A549 treated with CORT108297 at 1 μM for 4 hours (cell line): ENCODE results near the gene MED10. TPM values are rescaled to one million over a fixed set of nuclear protein-coding genes. Genes with fewer than 3 reads are reported as not detected.

Experiments used
- total RNA-seq: library from RNA; stranded (reverse); fragments of 200-300 nt; extraction: Qiagen RNA extraction; gene quantifications from 5 replicates; pipeline ENCODE4 v1.2.3, GENCODE V29; 2022

The MED10 gene
- 77.1 to 80.0 TPM (median 79.1 TPM) in 5 replicates for total RNA-seq

DNA sequence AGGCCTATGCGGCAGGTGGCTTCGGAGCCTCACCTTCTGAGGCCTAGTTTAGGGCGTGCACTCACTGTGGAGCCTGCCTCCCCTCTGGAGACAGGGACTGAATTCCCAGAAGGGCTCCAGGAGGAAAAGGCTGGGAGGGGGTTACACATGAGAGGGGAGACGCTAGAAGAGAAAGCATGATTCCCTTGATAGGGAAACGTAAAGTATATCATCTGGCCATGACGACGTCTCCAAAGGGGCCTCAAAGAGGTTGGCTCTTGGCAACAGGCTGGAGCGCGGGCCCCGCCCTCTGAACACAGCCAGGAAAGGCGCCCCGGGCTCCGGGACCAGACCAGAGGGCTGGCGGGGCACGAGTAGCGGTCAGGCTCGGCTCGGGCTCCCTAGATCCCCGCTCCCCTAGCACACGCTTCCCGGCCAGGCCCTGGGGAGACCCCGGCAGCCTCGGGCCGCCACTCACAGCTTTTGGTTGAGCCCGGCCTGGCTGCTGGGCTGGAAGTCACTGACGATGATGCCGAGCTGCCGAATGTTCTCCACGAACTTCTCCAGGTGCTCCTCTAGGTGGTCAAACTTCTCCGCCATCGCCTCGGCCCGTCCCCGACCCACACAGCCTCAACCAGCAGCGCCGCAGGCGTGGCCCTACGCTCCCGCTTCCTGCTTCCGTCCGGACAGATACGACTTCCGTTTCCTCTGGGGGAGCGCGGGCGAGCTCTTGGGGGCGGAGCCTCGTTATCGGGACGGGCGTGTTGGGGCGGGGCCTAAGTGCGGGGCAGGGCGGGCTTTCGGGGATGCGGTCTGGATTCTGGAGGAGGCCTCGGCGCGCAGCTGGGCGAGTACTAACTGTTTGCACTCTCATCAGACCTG lies at the start of gene MED10:
Gene MED10, minus strand, starts transcription at position 643 of the 861 bp plus-strand sequence. Its CDS starts 64 bp downstream, at position 579.

Other genes with a start within 250 kb of the MED10 start
- gene UBE2QL1, start 70.3 kb upstream of the MED10 start, total RNA-seq = 0.14 to 0.22 TPM (median 0.17 TPM) in 5 replicates